HG03039 (cell line): Measurements from ENCODE around the gene PRR36.
"Not testable (repeated sequence)": the region's sequence is repeated elsewhere in the genome, so short reads cannot be mapped to it uniquely, and the experiment has no call there.

Experiments
- ATAC-seq: cut with Tn5 transposase; IDR thresholded peaks from one replicate; pipeline ENCODE4 v1.9.1; 2021; ENCODE audit warnings: mild to moderate bottlenecking, moderate library complexity; ENCODE audit not compliant: unreplicated experiment

The PRR36 gene

DNA sequence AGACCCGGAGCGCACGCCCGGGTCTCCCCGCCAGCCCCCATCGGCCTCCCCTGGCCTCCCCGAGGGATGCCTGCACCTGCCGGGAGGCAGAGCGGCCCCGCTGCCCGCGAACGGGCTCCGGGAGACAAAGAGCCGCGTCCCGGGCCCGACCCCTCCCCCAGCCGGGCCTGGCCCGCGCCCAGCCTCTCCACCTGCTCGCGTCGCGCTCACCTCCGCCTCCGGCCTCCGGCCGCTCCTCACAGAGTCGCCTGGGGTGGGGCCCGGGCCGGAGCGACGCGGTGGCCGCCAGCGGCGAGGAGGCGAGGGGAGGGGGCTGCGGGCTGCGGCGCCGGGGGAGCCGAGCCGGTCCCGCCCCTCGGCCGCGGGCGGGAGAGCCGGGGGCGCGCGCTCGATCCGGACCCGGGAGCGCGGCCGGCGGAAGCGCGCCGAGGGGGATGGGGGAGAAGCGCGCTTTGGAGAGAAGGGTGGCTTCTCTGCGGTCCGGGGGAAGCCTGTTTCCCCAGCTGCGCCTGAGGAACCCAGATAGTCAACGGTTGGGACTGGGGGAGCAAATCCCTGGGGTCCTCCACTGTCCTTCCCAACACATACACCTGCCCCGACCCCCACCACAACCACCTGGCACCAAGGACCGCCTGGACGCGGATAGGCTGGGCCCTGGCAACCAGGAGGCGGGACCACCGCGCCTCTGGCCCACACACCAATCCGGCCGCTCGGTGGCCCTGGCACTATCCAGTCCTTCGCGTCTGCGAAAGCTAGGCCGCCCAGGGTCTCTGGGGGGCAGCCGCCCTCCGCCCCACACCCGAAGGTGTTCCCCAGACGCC, at the start of gene PRR36:
Gene PRR36 (minus strand): TSS at position 315 of the 821 bp plus-strand sequence. CDS start 701 bp downstream, outside the sequence.
- no peak for ATAC-seq

DNA sequence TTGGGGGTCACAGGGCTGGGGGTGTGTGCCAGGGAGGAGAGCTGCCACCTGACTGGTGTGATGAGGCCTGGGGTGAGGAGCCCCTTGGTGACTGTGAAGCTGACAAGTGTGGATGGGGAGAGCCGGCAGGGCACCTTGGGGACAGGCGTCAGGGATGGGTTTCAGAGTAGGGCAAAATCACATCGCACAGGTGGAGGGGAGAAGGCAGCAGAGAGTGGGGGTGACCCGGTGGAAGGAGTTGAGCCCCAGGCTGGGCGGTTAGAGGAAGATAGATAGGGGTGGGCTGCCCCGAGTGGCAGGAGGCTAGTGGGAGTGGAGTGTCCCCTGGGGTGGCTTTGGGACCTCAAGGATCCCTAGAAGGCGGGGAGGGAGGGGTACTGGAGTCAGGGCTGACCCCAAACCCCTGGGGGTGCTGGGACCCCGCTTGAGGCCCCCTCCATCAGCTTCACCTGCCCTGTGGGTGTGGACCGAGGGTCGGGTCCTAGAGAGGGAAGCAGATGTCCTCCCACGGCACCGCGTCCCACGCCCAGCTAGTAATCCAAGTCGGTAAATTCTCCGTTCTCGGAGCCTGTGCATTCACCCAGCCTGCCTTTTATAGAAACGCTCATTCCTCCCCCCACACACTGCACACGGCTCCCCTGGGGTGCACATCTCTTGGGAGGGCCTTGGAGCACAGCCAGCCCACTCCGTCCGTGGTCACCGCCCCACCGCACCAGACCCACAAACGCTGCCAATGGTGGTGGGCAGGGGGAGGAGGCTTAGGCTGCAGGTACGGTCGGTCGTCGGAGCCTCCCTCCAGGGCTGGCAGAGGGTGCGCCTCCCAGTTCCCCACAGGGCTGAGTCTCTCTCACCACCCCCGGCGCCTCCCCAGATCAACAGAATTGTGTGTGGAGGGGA, 49.4 kb upstream of the PRR36 start:
- no peak for ATAC-seq

- ATAC-seq, result no peak
Measured at GRCh38 chr19:7922836-7923195, 48.6 kb upstream of the PRR36 start.

DNA sequence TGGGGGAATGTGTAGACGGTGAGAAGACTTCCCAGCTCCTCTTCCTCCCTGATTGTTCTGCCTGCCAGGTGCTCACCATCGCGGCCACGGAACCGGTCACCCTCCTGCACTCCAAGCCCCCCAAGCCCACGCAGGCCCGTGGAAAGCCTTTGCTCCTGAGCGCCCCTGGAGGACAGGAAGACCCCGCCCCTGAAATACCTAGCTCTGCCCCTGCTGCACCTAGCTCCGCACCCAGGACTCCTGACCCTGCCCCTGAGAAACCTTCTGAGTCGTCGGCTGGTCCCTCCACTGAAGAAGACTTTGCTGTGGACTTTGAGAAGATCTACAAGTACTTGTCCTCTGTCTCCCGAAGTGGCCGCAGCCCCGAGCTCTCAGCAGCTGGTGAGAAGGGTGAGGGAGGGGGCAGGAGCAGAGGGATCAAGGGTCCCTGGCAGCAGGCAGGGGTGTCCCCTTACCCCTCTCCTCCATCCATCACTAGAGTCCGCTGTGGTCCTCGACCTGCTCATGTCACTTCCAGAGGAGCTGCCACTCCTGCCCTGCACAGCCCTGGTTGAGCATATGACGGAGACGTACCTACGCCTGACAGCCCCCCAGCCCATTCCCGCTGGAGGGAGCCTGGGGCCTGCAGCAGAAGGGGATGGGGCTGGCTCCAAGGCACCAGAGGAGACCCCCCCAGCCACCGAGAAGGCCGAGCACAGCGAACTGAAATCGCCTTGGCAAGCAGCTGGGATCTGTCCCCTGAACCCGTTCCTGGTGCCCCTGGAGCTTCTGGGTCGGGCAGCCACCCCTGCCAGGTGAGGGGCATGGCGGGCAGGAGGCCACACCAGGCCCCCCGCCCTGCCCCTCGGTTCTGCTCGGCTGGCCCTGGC, 48.0 kb upstream of the PRR36 start:
- no peak for ATAC-seq

GRCh38 chr19:7921302-7921966, 47.2 kb upstream of the PRR36 start:
- no peak for ATAC-seq

- ATAC-seq, result peak; percentile 40
Measured at GRCh38 chr19:7920519-7921301, 46.5 kb upstream of the PRR36 start.

DNA sequence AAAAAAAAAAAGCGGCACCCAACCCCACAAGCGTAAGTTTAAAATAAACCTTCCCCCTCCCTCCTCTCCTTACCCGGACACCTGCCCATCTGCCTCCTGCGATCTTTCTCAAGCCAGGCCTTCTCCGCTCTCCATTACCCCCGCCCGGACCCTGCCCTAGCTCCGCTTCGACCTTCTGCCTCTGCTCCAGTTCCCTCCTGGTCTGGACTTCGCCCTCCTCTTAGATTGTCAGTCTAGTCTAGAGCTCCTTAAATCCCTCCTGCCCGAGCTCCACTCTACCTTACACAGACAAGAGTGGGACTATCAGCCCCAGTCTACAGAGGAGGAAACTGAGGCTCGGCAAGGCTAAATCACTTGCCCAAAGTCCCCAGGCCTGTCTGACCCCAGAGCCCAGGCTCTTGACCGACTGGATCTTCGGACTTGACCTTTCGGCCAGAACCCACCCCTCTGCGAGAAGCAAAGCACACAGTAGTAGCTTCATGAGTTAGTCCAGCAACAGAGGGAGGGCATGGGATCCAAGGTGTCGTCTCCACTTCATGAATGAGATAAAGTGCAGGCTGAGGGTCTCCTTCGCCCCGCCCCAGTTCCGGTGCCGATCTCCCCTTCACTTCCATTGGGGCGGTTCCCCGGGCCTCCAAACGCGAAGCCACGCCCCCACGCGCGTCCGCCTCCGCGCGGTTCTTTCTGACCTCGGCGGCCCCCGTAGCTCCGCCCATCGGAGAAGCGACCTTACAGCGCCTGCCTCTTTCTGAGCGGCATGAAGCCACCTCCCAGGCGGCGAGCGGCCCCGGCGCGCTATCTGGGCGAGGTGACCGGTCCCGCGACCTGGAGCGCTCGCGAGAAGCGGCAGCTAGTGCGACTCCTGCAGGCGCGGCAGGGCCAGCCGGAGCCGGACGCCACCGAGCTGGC, 45.7 kb upstream of the PRR36 start, which contains the start of gene SNAPC2:
Gene SNAPC2 (plus strand): TSS at position 729 of the 909 bp plus-strand sequence. CDS start 29 bp downstream, at position 758.
- ATAC-seq, result peak; percentile 49

GRCh38 chr19:7918615-7919421, 44.6 kb upstream of the PRR36 start:
- ATAC-seq, result no peak

GRCh38 chr19:7918062-7918614, 43.9 kb upstream of the PRR36 start:
- not testable (repeated sequence) for ATAC-seq

DNA sequence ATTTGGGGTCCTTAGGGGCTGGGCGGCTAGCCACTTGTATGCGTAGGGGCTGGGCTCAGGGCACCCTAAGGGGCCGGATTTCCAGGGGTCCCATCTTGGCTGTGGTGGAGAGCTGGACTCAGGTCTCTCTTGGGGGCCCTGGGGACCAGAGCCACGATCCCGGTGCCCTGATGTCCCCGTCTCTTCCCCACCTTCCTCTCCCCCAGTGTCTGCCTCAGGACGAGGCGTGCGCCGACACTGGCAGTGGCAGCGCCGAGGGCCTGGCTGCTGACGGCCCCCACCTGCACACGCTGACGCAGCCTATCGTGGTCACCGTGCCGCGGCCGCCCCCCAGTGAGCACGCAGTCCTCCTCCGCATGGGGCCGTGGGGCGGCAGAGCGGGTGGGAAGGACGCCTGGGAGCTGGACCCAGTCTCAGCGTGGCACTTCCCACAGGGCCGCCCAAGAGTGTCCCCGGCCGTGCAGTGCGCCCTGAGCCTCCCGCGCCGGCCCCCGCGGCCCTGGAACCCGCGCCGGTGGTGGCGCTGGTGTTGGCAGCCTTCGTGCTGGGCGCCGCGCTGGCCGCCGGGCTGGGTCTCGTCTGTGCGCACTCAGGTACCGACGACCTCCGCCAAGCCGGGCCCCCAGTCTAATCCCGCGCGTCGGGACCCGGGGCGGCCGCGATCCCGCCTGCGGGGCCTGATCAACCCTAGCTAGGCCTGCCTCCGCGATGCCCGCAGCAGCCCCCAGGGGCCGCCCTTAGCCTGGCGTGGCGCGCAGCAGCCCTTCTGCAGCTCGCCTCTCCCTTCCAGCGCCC, 43.3 kb upstream of the PRR36 start:
- ATAC-seq, result no peak

DNA sequence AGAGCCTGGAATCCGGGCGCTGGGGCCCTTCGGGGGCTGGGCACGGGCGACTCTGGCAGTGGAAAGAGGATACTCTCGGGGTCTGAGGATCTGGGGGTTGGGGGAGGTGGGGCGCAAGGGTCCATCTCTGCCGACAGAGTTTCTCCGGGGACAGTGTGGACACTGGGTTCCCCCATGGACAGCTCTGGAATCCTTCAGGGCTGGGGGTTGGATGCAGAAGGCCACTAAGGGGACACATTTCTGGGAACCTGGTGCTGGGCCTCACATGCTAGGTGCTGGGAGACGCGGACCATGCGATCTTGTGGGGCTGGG, 42.7 kb upstream of the PRR36 start:
- ATAC-seq, result no peak

GRCh38 chr19:7916103-7916954, 42.1 kb upstream of the PRR36 start:
- ATAC-seq, result no peak

DNA sequence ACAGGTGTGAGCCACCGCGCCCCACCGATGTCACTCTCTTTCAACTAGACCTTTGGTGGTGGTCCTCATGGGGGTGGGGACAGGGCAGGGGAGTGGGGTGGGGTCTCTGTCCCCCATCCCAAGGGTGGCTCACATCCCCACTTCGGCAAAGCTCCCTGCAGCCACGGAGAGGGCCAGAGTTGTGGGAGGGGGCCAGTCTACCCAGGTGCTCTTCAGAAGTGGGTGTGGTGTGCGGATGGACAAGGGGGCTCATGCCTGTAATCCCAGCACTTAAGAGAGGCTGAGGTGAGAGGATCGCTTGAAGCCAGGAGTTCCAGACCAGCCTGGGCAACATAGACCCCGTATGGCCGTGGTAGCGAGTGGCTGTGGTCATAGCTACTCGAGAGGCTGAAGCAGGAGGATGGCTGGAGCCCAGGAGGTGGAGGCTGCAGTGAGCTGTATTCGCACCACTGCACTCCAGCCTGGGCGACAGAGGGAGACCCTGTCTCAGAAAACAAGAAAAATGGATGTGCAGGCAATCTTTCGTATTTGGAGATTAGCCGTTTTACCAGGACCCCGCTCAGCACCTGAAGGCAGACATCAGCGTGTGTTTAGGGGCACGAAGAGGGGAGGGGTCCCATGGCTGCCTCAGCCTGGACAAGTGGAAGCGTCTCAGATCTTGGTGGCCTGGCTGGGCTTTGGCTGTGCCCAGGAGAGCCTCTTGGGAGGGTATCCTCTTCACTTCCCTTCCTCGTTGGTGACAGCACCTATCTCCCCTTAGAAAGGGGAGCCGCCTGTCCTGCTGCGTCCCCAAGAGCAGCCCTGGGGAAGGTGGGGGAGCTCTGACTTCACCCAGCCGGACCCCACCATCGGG, 41.3 kb upstream of the PRR36 start:
- ATAC-seq, result no peak

- no peak for ATAC-seq
Measured at GRCh38 chr19:7914598-7915045, 40.4 kb upstream of the PRR36 start, which contains the start of gene TGFBR3L. TGFBR3L (plus strand) TSS chr19:7914830.

- ATAC-seq, result no peak
Measured at GRCh38 chr19:7914099-7914498, 39.9 kb upstream of the PRR36 start.
